HG02852 (cell line): Measurements from ENCODE around the gene DCN.

Source experiments
- ATAC-seq: cut with Tn5 transposase; IDR thresholded peaks from one replicate; pipeline ENCODE4 v1.9.1; 2021; ENCODE audit warnings: mild to moderate bottlenecking, moderate library complexity; ENCODE audit not compliant: unreplicated experiment

The DCN gene

GRCh38 chr12:91188778-91189177 is 6.2 kb upstream of the DCN start:
- no peak for ATAC-seq

- ATAC-seq = no peak
Measured at GRCh38 chr12:91186156-91186555, 3.5 kb upstream of the DCN start.

GRCh38 chr12:91185421-91185820 is 2.8 kb upstream of the DCN start:
- ATAC-seq = no peak

GRCh38 chr12:91183551-91183950 is 934 bp upstream of the DCN start:
- no peak for ATAC-seq

GRCh38 chr12:91180582-91181395 is 1.8 kb downstream of the DCN start:
- ATAC-seq = no peak

GRCh38 chr12:91179966-91180561 is 2.6 kb downstream of the DCN start:
- ATAC-seq = no peak

- ATAC-seq = no peak
Measured at GRCh38 chr12:91179315-91179714, 3.3 kb downstream of the DCN start.

GRCh38 chr12:91178781-91179180 is 3.8 kb downstream of the DCN start:
- ATAC-seq = no peak

- no peak for ATAC-seq
Measured at GRCh38 chr12:91178139-91178561, 4.5 kb downstream of the DCN start.

- no peak for ATAC-seq
Measured at GRCh38 chr12:91177381-91177780, 5.2 kb downstream of the DCN start.

GRCh38 chr12:91176915-91177314 is 5.7 kb downstream of the DCN start:
- no peak for ATAC-seq

GRCh38 chr12:91176358-91176757 is 6.3 kb downstream of the DCN start:
- ATAC-seq = no peak

GRCh38 chr12:91173124-91173523 is 9.5 kb downstream of the DCN start:
- ATAC-seq = no peak

- ATAC-seq = no peak
Measured at GRCh38 chr12:91172096-91172495, 10.5 kb downstream of the DCN start.

- no peak for ATAC-seq
Measured at GRCh38 chr12:91171476-91171875, 11.1 kb downstream of the DCN start.

- no peak for ATAC-seq
Measured at GRCh38 chr12:91163116-91163515, 19.5 kb downstream of the DCN start.

- no peak for ATAC-seq
Measured at GRCh38 chr12:91161009-91161408, 21.6 kb downstream of the DCN start.

GRCh38 chr12:91155990-91156389 is 26.6 kb downstream of the DCN start:
- ATAC-seq = no peak

GRCh38 chr12:91154131-91154530 is 28.5 kb downstream of the DCN start:
- ATAC-seq = no peak

- ATAC-seq = no peak
Measured at GRCh38 chr12:91144053-91144452, 38.6 kb downstream of the DCN start.

GRCh38 chr12:91143206-91143605 is 39.4 kb downstream of the DCN start:
- no peak for ATAC-seq

- ATAC-seq = no peak
Measured at GRCh38 chr12:91142221-91142631, 40.4 kb downstream of the DCN start.
